Measurements from ENCODE around the gene XRCC1. TPM values are rescaled to one million over a fixed set of nuclear protein-coding genes. Genes with fewer than 3 reads are reported as not detected.

Gene XRCC1
- total RNA-seq, 6 experiments from 2014 or later, result 16.2 to 29.8 (median 27.1) TPM

DNA sequence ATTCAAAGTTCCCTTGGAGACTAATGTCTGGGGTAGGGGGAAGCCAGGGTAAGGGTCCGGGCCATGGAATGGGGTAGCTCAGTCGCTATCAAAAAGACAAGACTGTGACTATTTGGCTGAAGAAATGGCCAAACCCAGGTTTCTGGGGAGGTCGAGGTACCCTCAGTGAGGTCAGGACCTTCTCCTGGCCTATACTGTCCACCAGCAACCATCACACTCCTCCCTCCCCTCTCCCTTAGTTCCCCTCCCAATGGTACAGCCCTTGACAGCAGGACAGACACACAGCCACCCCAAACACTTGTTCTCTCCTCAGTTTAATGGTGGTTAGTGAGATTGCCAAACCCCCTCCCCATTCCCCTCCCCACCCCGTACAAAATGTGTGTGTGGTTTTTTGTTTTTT is 46.7 kb upstream of the XRCC1 start:
- H3K27me3 Mint-ChIP-seq (ENCODE audit: insufficient read depth), result peaks cover 5% of the 10 kb centered on the region
- TF ChIP-seq, protein P1, sequence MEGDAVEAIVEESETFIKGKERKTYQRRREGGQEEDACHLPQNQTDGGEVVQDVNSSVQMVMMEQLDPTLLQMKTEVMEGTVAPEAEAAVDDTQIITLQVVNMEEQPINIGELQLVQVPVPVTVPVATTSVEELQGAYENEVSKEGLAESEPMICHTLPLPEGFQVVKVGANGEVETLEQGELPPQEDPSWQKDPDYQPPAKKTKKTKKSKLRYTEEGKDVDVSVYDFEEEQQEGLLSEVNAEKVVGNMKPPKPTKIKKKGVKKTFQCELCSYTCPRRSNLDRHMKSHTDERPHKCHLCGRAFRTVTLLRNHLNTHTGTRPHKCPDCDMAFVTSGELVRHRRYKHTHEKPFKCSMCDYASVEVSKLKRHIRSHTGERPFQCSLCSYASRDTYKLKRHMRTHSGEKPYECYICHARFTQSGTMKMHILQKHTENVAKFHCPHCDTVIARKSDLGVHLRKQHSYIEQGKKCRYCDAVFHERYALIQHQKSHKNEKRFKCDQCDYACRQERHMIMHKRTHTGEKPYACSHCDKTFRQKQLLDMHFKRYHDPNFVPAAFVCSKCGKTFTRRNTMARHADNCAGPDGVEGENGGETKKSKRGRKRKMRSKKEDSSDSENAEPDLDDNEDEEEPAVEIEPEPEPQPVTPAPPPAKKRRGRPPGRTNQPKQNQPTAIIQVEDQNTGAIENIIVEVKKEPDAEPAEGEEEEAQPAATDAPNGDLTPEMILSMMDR (IDR thresholded peaks at IDR 0.05), result no peak
- no peak overlapping the region for H3K4me3 Mint-ChIP-seq
- H3K4me1 Mint-ChIP-seq (ENCODE audit: low read depth), result peaks cover 21% of the 10 kb centered on the region
- no peaks in the 10 kb centered on the region for H3K9me3 Mint-ChIP-seq
- H3K27ac Mint-ChIP-seq, result no peak overlapping the region
- no peaks in the 10 kb centered on the region for H3K36me3 Mint-ChIP-seq (ENCODE audit: low read depth)
- DNase-seq, result no peak

GRCh38 chr19:43620061-43621001 is 45.0 kb upstream of the XRCC1 start:
- Mint-ChIP-seq H3K4me1 (ENCODE audit: low read depth) (peaks cover 21% of the 10 kb centered on the region), H3K9me3 (no peaks in the 10 kb centered on the region), H3K27me3 (ENCODE audit: insufficient read depth) (peaks cover 5% of the 10 kb centered on the region)

GRCh38 chr19:43619262-43620060 is 44.1 kb upstream of the XRCC1 start, which contains the start of gene ZNF428:
TSS of gene ZNF428 (minus strand) at chr19:43619629. CDS start at chr19:43614304, 5,325 bp downstream.
- no peaks in the 10 kb centered on the region for H3K36me3 Mint-ChIP-seq (ENCODE audit: low read depth)
- H3K27ac Mint-ChIP-seq, result peak within 1 kb of the TSS; percentile 98
- DNase-seq, result peak; percentile 69
- H3K27me3 Mint-ChIP-seq (ENCODE audit: insufficient read depth), result peaks cover 5% of the 10 kb centered on the region
- H3K4me3 Mint-ChIP-seq, result peak within 1 kb of the TSS; percentile 96
- TF ChIP-seq, protein P1 (IDR thresholded peaks at IDR 0.05), result no peak
- peaks cover 21% of the 10 kb centered on the region for H3K4me1 Mint-ChIP-seq (ENCODE audit: low read depth)
- no peaks in the 10 kb centered on the region for H3K9me3 Mint-ChIP-seq

More at GRCh38 chr19:43620061-43621001, 45.0 kb upstream of the XRCC1 start:
- no peak for DNase-seq
- H3K27ac Mint-ChIP-seq, result peak overlapping the region; percentile 98
- no peaks in the 10 kb centered on the region for H3K36me3 Mint-ChIP-seq (ENCODE audit: low read depth)
- H3K4me3 Mint-ChIP-seq, result peak overlapping the region; percentile 96
- TF ChIP-seq, protein P1 (IDR thresholded peaks at IDR 0.05), result no peak

GRCh38 chr19:43618921-43619261 is 43.6 kb upstream of the XRCC1 start:
- H3K27me3 Mint-ChIP-seq (ENCODE audit: insufficient read depth), result peaks cover 4% of the 10 kb centered on the region
- peaks cover 21% of the 10 kb centered on the region for H3K4me1 Mint-ChIP-seq (ENCODE audit: low read depth)
- no peaks in the 10 kb centered on the region for H3K36me3 Mint-ChIP-seq (ENCODE audit: low read depth)
- peak overlapping the region; percentile 98 for H3K27ac Mint-ChIP-seq
- DNase-seq, result no peak
- TF ChIP-seq, protein P1 (IDR thresholded peaks at IDR 0.05), result no peak
- peak overlapping the region; percentile 96 for H3K4me3 Mint-ChIP-seq
- no peaks in the 10 kb centered on the region for H3K9me3 Mint-ChIP-seq

GRCh38 chr19:43616954-43617353 is 41.6 kb upstream of the XRCC1 start:
- Mint-ChIP-seq H3K36me3 (ENCODE audit: low read depth) (peaks cover 14% of the 10 kb centered on the region), H3K9me3 (no peaks in the 10 kb centered on the region), H3K4me1 (ENCODE audit: low read depth) (peaks cover 21% of the 10 kb centered on the region), H3K4me3 (no peak overlapping the region), H3K27me3 (ENCODE audit: insufficient read depth) (peaks cover 3% of the 10 kb centered on the region), H3K27ac (no peak overlapping the region)
- no peak for DNase-seq
- TF ChIP-seq, protein P1 (IDR thresholded peaks at IDR 0.05), result no peak
